NCI-H1105 treated with DMSO at 0.1 percent for 48 hours (cell line): ENCODE data around the gene SLCO4A1.

Experiments
- DNase-seq: peaks from one replicate; lab custom pipeline; 2025; lab: John Stamatoyannopoulos, UW

SLCO4A1 gene

DNA sequence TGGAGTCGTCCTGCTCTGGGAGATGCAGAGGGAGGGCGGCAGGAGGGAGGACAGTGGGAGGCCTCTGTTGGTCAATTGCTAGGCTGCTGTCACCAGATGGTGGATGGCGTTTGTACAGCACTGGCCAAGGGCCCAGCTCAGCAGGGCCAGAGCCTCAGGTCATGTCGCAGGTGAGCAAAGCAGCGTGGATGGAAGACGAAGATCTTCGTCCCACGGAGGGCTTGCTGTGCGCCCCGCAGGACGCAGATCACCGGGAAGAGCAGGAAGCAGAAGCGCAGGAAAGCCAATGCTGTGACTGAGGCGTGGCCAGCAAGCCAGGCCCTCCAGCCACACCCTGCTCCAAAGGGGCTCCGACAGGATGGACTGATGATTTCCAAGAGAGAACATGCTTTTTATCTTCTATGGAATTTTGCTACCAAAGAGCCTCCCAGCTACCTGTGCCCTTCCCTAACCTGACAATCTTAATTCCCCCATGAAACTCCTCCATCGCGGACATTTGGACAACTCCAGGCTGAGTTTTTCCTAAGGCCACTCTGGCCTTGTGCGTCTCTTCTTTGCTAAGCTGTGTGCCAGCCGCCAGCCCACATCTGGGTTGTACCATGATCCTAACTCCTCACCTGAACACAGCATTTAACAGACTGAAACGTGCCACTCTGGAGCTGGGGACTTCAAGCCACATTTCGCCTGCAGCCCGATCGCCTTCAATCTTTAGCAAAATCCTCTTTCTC, 3.5 kb upstream of the SLCO4A1 start:
- no peak for DNase-seq

DNA sequence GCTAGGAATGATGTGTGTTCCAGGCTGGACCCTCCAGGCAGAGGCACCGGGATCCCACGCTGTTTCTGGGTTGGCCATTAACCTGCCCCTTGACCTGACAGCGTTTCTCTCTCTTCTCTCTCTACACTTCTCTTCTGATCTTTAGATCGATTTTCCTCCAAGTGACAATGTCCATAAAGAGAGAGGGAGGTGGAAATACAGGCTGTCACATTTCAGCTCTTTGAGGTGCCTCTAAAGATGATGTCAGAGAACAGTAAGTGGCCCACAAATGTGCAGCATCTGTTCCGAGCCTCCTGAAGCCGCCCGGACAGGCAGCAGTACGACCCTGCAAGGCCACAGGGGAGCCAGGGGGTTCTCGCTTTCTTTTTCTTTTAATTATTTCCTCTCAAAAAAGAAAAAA, 2.5 kb upstream of the SLCO4A1 start:
- no peak for DNase-seq

GRCh38 chr20:62640870-62641269, 1.4 kb upstream of the SLCO4A1 start:
- DNase-seq, result no peak

DNA sequence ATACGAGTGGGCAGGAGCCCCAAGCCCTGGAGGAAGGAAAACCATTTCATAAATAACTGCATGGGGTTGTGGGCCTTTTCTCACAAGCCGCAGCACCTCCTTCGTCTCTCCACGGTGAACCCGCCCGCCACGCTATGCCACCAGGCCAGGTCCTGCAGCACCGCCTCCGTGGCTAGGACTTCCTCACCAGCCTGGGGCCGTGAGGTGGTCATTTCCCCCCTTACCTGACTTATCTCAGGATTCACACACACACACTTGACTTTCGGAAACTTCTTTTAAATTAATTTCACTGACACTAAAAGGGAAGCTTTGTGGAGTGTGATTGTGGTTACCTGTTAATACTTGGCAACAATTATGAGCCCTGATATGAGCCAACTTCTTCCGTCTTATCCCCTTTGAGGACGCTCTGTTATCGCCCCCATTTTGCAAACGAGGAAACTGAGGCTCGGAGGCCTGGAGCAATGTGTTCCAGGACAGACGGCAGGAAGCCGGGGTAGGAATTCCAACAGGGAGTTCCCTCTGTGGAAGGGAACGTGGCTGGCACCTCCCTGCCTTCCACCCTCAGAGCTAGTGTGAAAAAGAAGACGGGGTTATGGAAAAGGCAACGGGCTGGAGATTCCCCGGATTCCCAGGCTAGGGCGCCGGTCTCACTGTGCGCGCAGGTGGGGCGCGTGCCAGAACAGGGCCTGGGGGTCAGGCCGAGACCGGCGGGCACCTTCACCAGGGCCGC, 817 bp upstream of the SLCO4A1 start:
- no peak for DNase-seq

DNA sequence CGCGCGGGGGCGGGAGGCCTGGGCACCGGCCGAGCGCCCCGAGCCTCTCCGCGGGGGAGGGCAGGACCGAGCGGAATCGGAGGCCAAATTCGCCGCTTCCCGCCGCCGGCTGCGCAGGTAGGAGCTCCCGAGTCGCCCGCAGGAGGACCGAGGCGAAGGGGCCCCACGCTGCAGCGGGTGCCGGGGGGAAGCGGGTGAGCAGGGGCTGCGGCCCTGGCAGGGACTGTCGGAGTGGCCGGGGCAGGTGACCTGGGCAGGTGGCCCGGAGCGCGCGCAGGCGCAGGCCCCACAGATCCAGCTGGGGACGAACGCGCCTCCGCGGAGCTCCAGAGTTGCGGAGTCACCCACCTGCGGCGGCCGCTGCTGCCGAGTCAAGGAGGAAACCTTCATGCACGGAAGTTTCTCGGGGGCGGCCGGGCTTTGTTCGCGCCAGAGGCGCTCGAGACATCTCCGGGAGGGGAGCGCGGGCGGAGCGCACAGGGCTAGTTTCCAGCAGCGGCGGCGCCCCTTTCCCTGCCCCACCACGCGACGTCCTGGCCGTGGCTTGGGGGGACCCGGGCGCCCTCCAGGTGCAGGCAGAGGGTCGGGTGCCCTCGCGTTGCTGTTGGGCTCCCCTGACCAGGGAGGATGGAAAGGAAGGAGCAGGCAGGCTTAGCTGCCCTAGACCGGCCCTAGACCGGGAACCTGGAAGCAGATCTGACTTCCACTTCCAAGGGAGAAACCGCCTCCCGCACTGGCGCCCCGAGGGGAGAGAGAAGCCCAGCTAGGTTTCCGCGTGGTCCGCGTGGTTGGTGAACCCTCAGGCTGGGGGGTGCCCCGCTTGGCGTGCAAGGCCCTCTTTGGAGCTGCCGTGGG, 590 bp downstream of the SLCO4A1 start:
- peak; percentile 52 for DNase-seq

DNA sequence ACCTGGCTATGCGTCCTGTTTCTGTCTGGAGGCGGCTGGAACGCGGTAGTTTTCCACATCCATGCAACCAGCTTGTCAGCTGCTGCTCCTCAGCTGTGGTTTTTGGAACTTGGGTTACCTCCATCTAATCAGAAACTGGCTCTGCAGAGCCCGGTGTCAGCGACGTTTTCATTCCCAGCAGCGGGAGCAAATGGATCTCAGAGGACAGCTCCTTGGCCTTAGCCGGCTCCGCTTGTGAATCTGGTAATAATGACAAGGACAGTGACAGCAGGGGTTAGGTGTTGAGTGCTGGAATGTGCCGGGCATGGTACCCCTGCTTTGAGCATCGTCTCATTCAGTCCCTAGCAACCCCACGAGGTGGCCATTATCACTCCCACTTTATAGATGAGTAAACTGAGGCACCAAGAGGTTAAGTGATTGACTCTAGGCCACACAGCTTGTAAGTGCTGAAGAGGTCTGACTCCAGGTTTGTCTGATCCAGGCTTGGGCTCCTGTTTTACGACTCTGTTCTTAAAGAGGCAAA, 1.3 kb downstream of the SLCO4A1 start:
- DNase-seq, result no peak

DNA sequence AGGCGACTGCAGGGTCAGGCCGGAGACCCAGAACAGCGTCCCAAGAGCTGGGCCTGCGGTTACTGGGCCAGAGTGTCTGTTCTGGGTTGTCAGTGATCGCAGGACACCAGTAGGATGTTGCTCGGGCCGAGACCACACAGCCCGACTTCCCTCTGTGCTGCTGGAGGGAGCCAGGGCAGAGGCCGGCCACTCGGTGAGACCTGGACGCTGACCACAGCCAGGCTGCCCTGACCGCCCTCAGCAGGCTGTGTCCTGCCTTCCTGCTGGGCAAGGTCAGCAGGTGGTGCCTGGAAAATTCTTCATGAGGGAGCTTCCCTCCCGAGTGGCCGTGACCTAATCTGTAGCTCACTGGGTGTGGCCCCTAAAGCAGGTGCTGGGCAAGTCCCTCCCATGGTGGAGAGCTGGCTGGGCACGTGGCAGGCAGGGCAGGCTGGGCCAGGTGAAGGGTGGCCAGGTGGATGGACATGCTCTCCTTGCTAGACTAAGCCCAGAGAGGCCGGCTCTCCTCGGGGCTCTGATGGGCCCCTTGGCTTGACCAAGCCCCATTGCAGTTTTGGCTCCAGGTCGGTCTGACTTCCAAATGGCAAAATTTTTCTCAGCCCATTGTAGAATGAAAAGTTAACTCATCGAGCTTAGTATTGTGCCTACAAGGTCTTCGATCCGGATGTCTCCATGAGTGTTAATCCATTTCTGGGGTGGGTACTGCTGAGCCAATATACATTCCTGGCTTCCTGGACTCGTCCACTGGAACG, 1.9 kb downstream of the SLCO4A1 start:
- no peak for DNase-seq

DNA sequence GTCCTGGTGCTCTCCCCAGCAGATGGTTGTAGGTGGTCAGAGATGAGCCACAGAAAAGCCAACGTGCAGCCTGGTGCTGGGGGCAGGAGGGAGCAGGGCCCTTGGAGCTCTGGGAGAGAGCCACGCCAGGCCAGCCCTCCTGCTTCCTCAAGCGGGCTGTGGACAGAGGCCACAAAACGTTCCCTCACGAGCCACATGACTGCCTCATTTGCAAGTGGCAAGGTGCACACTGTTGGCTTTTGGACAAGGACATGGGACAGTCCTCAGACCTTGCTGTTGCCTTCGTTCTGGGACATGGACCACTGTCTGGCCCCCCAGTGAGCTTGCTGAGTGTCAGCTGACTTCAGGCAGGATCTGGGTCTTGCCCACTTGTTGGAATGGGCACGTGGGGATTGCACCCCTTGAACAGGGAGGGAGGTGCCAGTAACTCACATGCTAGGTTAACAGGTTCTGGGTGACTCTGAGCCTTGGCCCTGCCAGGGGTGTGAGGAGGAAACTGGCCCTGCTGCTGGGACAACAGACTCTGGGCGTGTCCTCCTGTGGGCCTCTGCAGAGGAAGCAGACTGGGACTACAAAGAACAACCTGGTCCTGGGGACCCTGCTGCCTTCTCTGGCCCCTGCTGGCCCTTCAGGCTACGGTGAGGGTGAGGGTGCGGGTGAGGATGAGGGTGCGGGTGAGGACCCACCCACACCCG, 2.6 kb downstream of the SLCO4A1 start:
- DNase-seq, result no peak

- no peak for DNase-seq
Measured at GRCh38 chr20:62645613-62646012, 3.3 kb downstream of the SLCO4A1 start.

DNA sequence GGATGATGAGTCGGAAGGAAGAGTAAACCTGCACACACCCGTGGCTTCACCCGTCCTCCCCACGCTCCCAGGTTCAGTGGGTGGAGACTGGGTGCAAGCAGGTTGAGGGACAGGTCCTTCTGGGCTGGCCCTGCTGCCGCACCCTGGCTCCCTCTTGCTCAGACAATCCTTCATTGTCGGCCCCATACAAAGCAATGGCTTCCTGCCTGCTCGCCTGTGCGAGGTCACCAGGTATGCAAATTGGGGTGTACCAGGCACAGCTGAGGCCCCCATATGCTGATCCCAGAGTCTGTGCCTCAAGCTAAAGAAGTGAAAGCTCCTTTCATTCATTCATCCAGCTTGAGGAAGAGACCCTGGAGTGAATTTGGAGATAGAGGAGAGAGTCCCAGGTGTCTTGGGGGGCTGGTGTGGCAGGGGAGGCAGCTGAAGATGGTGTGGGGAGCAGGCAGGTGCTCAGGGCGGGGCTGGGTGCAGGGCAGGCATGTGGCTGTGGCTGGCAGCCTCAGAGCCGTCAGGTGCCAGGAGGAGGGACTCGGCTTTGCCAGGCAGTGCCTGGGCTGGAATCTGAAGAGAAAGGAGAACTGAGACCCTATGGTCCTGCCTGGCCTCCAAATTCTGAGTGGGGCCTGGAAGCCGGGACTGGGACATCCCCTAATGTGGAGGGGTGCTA, 4.7 kb downstream of the SLCO4A1 start:
- DNase-seq, result no peak

DNA sequence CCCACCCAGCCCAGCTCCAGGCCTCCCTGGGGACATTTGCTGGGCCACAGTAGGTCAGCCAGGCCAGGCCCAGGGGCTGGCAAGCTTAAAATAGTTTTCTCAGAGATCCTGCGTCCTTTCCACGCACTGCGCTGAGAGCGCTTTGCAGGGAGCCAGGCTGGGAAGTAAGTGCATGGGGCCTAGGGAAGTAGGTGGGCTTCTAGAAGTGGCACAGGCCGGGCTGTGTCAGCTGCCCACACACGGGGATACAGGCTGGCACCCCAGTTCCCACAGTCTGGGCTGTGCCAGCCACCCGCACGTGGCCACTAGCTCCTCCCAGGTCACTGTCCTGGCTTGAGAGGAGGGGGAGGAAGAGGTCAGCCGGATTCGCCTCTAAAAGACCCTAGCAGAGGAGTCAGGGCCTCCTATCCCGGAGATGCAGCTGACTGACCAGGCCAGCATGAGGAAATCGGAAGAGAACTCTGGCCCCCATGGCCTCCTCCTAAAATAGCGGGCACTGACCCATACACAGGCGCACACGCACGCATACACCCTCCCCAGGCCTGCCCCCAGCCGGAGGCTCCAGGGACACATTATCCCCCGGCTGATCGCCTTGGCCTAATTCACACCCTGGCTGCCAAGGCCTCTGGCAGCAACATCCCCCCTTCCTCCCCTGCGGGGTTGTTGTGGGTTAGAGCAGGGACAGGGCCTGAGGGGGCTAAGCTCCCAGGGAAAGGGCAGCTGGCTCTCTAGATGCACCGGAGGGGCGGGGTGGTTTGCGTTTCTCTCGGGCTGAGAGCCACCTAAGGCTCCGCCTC, 5.4 kb downstream of the SLCO4A1 start:
- no peak for DNase-seq

- no peak for DNase-seq
Measured at GRCh38 chr20:62648318-62648995, 6.2 kb downstream of the SLCO4A1 start.

DNA sequence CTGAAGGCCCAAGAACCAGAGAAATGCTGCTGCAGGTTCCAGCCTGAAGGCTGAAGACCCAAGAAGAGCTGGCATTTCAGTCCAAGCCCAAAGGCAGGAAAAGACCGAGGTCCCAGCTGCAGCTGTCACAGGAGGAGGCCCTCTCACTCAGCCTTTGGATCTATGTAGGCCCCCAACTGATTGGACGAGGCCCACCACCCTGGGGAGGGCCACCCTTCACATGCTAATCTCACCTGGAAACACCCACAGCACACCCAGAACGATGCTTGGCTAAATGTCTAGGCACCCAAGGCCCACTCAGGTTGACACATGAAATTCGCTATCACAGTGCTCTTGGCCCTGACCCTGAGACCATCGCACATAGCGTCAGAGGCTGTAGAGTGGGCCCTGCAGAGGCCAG, 6.8 kb downstream of the SLCO4A1 start:
- DNase-seq, result no peak

DNA sequence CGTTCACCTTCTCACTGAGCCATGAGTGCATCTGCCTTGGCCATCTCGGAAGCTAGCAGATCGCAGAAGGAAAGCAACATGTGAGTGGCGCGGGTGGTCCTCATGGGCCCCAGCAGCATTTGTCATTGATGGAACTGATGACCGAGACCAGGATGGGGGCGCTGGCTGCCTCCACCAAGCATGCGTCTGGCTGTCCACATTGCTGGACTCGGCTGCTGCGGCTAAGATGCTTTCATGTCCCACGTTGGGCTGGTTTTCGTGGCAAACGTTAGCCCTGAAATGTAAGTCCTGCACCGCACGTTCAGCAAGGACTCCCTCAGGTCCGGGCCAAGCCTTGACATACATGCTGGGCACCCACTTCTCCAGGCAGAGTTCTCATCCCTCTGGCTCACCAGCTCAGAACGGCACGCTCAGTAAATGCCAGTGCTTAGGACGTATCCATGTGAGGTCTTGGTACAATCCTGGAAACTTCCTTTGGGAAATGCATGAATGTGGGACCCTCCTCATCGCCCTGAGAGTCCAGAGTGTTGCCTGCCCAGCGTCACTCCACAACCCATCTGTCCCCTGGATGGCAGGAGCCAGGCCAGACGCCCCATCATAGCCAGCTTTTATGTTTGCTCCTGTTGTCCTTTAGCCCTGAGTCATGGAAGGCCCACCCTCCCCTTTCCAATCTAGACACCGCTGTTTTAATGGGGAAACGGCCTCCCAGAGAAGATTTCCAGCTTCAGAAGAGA, 8.4 kb downstream of the SLCO4A1 start:
- DNase-seq, result no peak

GRCh38 chr20:62651285-62652021, 9.2 kb downstream of the SLCO4A1 start:
- peak; percentile 68 for DNase-seq

GRCh38 chr20:62652041-62652893, 10.0 kb downstream of the SLCO4A1 start:
- DNase-seq, result no peak

GRCh38 chr20:62652894-62653305, 10.6 kb downstream of the SLCO4A1 start:
- no peak for DNase-seq
